ENCODE data around the gene ZFYVE21.

The ZFYVE21 gene

GRCh38 chr14:103735815-103736545 lies 20.4 kb downstream of the ZFYVE21 start:
- in situ Hi-C loops (cut with MboI; ENCODE audit: low sequenced_read_pairs) = no loop called here

- in situ Hi-C loops (cut with MboI; ENCODE audit: low sequenced_read_pairs) = no loop called here
Measured at GRCh38 chr14:103736546-103737431, 21.2 kb downstream of the ZFYVE21 start.

- in situ Hi-C loops (cut with MboI; ENCODE audit: low sequenced_read_pairs) = no loop called here
Measured at GRCh38 chr14:103737432-103738045, 21.9 kb downstream of the ZFYVE21 start.

- in situ Hi-C loops (cut with MboI; ENCODE audit: low sequenced_read_pairs) = no loop called here
Measured at GRCh38 chr14:103738166-103738565, 22.6 kb downstream of the ZFYVE21 start.

- in situ Hi-C loops (cut with MboI; ENCODE audit: low sequenced_read_pairs) = no loop called here
Measured at GRCh38 chr14:103738701-103739451, 23.3 kb downstream of the ZFYVE21 start.

GRCh38 chr14:103739466-103739792 lies 23.8 kb downstream of the ZFYVE21 start:
- in situ Hi-C loops (cut with MboI; ENCODE audit: low sequenced_read_pairs) = no loop called here

GRCh38 chr14:103739793-103740501 lies 24.3 kb downstream of the ZFYVE21 start:
- in situ Hi-C loops (cut with MboI; ENCODE audit: low sequenced_read_pairs) = no loop called here

- in situ Hi-C loops (cut with MboI; ENCODE audit: low sequenced_read_pairs) = no loop called here
Measured at GRCh38 chr14:103740991-103741689, 25.5 kb downstream of the ZFYVE21 start.

GRCh38 chr14:103741876-103742275 lies 26.3 kb downstream of the ZFYVE21 start:
- in situ Hi-C loops (cut with MboI; ENCODE audit: low sequenced_read_pairs) = no loop called here

- in situ Hi-C loops (cut with MboI; ENCODE audit: low sequenced_read_pairs) = no loop called here
Measured at GRCh38 chr14:103742499-103743255, 27.1 kb downstream of the ZFYVE21 start.

- in situ Hi-C loops (cut with MboI; ENCODE audit: low sequenced_read_pairs) = no loop called here
Measured at GRCh38 chr14:103743691-103744090, 28.1 kb downstream of the ZFYVE21 start.

- in situ Hi-C loops (cut with MboI; ENCODE audit: low sequenced_read_pairs) = no loop called here
Measured at GRCh38 chr14:103744621-103745395, 29.2 kb downstream of the ZFYVE21 start.

- in situ Hi-C loops (cut with MboI; ENCODE audit: low sequenced_read_pairs) = no loop called here
Measured at GRCh38 chr14:103745424-103745823, 29.8 kb downstream of the ZFYVE21 start.

- in situ Hi-C loops (cut with MboI; ENCODE audit: low sequenced_read_pairs) = no loop called here
Measured at GRCh38 chr14:103746701-103747100, 31.1 kb downstream of the ZFYVE21 start.

- in situ Hi-C loops (cut with MboI; ENCODE audit: low sequenced_read_pairs) = no loop called here
Measured at GRCh38 chr14:103748534-103748857, 32.9 kb downstream of the ZFYVE21 start.

GRCh38 chr14:103749452-103749851 lies 33.8 kb downstream of the ZFYVE21 start:
- in situ Hi-C loops (cut with MboI; ENCODE audit: low sequenced_read_pairs) = no loop called here

GRCh38 chr14:103749860-103750259 lies 34.2 kb downstream of the ZFYVE21 start:
- in situ Hi-C loops (cut with MboI; ENCODE audit: low sequenced_read_pairs) = no loop called here

GRCh38 chr14:103753774-103754173 lies 38.2 kb downstream of the ZFYVE21 start:
- in situ Hi-C loops (cut with MboI; ENCODE audit: low sequenced_read_pairs) = no loop called here

Data from HL-60/S4 treated with retinoic acid at 250 ng/mL for 4 days and 3 days (cell line).